Neural cell (in vitro differentiated cells): Measurements from ENCODE around the gene PHC1.

Experiments
- CTCF ChIP-seq: fragments of 450-650 bp; IDR thresholded peaks from 2 replicates; pipeline ENCODE4 v1.5.1; 2014; ENCODE audit warnings: antibody characterized with exemption, mild to moderate bottlenecking, moderate library complexity; ENCODE audit not compliant: poor library complexity, severe bottlenecking
- EP300 ChIP-seq: fragments of 450-650 bp; conservative IDR thresholded peaks from 2 replicates; pipeline ENCODE4 v1.6.1; 2014; ENCODE audit warnings: antibody characterized with exemption, mild to moderate bottlenecking, moderate library complexity; ENCODE audit not compliant: poor library complexity, severe bottlenecking
- EZH2 ChIP-seq: fragments of 200-600, 300-800 bp; shearing (Covaris generic), sonication (generic); IDR thresholded peaks from 2 replicates; pipeline ENCODE4 v1.6.1; 2014; ENCODE audit warnings: antibody characterized with exemption, low read length, borderline replicate concordance, mild to moderate bottlenecking; ENCODE audit not compliant: insufficient read depth, poor library complexity, severe bottlenecking
- POLR2AphosphoS5 ChIP-seq: IDR thresholded peaks from 2 replicates; pipeline ENCODE4 v1.6.1; 2012
- RAD21 ChIP-seq: fragments of 450-650 bp; conservative IDR thresholded peaks from 2 replicates; pipeline ENCODE4 v1.6.1; 2014; ENCODE audit warnings: antibody characterized with exemption, mild to moderate bottlenecking, moderate library complexity
- SMC3 ChIP-seq: fragments of 450-650 bp; conservative IDR thresholded peaks from 2 replicates; pipeline ENCODE4 v1.6.1; 2014; ENCODE audit warnings: antibody characterized with exemption, mild to moderate bottlenecking, moderate library complexity; ENCODE audit not compliant: poor library complexity
- TAF1 ChIP-seq: IDR thresholded peaks from 2 replicates; pipeline ENCODE4 v1.6.1; 2012; ENCODE audit warnings: low read depth
- TF ChIP-seq, protein P1 (sequence below): IDR thresholded peaks from 2 replicates; pipeline ENCODE4 v1.6.1; 2012; ENCODE audit warnings: borderline replicate concordance

DNA sequence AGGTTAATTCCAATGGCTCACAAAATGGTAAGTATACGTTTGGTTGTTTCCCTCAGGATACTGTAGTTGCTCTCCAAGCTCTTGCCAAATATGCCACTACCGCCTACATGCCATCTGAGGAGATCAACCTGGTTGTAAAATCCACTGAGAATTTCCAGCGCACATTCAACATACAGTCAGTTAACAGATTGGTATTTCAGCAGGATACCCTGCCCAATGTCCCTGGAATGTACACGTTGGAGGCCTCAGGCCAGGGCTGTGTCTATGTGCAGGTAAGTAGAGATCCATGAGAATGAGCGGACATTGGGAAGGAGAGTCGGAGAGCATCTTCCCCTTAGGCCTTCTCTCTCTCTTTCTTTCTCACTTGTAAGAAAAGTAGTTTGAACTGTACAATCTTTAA lies 46.5 kb upstream of the PHC1 start:
- TF ChIP-seq EZH2 (no peak), CTCF (no peak), TAF1 (no peak), POLR2AphosphoS5 (no peak), RAD21 (no peak), SMC3 (no peak), EP300 (no peak)
- TF ChIP-seq, protein P1, sequence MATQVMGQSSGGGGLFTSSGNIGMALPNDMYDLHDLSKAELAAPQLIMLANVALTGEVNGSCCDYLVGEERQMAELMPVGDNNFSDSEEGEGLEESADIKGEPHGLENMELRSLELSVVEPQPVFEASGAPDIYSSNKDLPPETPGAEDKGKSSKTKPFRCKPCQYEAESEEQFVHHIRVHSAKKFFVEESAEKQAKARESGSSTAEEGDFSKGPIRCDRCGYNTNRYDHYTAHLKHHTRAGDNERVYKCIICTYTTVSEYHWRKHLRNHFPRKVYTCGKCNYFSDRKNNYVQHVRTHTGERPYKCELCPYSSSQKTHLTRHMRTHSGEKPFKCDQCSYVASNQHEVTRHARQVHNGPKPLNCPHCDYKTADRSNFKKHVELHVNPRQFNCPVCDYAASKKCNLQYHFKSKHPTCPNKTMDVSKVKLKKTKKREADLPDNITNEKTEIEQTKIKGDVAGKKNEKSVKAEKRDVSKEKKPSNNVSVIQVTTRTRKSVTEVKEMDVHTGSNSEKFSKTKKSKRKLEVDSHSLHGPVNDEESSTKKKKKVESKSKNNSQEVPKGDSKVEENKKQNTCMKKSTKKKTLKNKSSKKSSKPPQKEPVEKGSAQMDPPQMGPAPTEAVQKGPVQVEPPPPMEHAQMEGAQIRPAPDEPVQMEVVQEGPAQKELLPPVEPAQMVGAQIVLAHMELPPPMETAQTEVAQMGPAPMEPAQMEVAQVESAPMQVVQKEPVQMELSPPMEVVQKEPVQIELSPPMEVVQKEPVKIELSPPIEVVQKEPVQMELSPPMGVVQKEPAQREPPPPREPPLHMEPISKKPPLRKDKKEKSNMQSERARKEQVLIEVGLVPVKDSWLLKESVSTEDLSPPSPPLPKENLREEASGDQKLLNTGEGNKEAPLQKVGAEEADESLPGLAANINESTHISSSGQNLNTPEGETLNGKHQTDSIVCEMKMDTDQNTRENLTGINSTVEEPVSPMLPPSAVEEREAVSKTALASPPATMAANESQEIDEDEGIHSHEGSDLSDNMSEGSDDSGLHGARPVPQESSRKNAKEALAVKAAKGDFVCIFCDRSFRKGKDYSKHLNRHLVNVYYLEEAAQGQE = no peak
